Loucy (cell line): ENCODE results near the gene RFPL4A.

Experiments
- H2AFZ ChIP-seq: fragments of 200-600 bp; sonication (generic); 2 replicates; pipeline ENCODE4 v1.6.0; 2016; ENCODE audit warnings: antibody characterized with exemption, mild to moderate bottlenecking, low read length, moderate library complexity
- H3F3A ChIP-seq: fragments of 200-600 bp; 2 replicates; pipeline ENCODE4 v1.6.0; 2016; ENCODE audit warnings: antibody characterized with exemption, low read depth, mild to moderate bottlenecking
- H3K27me3 ChIP-seq: fragments of 200-600 bp; sonication (generic); 2 replicates; pipeline ENCODE4 v1.6.1; 2014; ENCODE audit warnings: low read length, mild to moderate bottlenecking; ENCODE audit not compliant: insufficient read depth, poor library complexity, severe bottlenecking
- H3K36me3 ChIP-seq: fragments of 200-600 bp; sonication (generic); 2 replicates; pipeline ENCODE4 v1.6.1; 2016; ENCODE audit warnings: low read length; ENCODE audit not compliant: insufficient read depth
- H3K4me1 ChIP-seq: fragments of 200-600 bp; sonication (generic); 2 replicates; pipeline ENCODE4 v1.5.1; 2014; ENCODE audit warnings: low read length, mild to moderate bottlenecking; ENCODE audit not compliant: insufficient read depth, poor library complexity, severe bottlenecking
- H3K4me2 ChIP-seq: fragments of 200-600 bp; sonication (generic); 2 replicates; pipeline ENCODE4 v1.6.0; 2014; ENCODE audit warnings: antibody characterized with exemption, low read length, low read depth, mild to moderate bottlenecking; ENCODE audit not compliant: poor library complexity, severe bottlenecking
- H3K4me3 ChIP-seq: fragments of 200-600 bp; sonication (generic); 2 replicates; pipeline ENCODE4 v1.5.1; 2014; ENCODE audit warnings: low read length, mild to moderate bottlenecking, mixed read lengths; ENCODE audit not compliant: poor library complexity, severe bottlenecking
- H3K79me2 ChIP-seq: fragments of 200-600 bp; sonication (generic); 2 replicates; pipeline ENCODE4 v1.6.1; 2014; ENCODE audit warnings: low read length; ENCODE audit not compliant: insufficient read depth
- H3K9ac ChIP-seq: fragments of 200-600 bp; sonication (generic); 2 replicates; pipeline ENCODE4 v1.6.0; 2014; ENCODE audit warnings: mild to moderate bottlenecking, low read depth, low read length, moderate library complexity; ENCODE audit not compliant: poor library complexity, severe bottlenecking
- H3K9me2 ChIP-seq: fragments of 200-600 bp; sonication (generic); replicated peaks from 2 replicates; pipeline ENCODE4 v1.6.1; 2016; ENCODE audit warnings: low read depth, low read length, mixed read lengths
- H3K9me3 ChIP-seq: fragments of 200-600 bp; sonication (generic); 2 replicates; pipeline ENCODE4 v1.6.1; 2014; ENCODE audit warnings: mild to moderate bottlenecking, antibody characterized with exemption, low read length, low read depth; ENCODE audit not compliant: insufficient read depth
- H4K20me1 ChIP-seq: fragments of 200-600 bp; sonication (generic); 2 replicates; pipeline ENCODE4 v1.6.0; 2014; ENCODE audit warnings: antibody characterized with exemption, low read length, mild to moderate bottlenecking; ENCODE audit not compliant: insufficient read depth, poor library complexity, severe bottlenecking
- CTCF ChIP-seq: fragments of 200-600 bp; sonication (generic); conservative IDR thresholded peaks from 2 replicates; pipeline ENCODE4 v1.5.1; 2014; ENCODE audit warnings: mild to moderate bottlenecking, antibody characterized with exemption, low read length
- EZH2phosphoT487 ChIP-seq: fragments of 200-600 bp; IDR thresholded peaks from 2 replicates; pipeline ENCODE4 v1.6.1; 2018; ENCODE audit warnings: antibody characterized with exemption, mild to moderate bottlenecking, moderate library complexity, borderline replicate concordance

Gene RFPL4A

GRCh38 chr19:55809381-55810058 is 50.6 kb downstream of the RFPL4A start:
- Histone ChIP-seq H2AFZ (no peak overlapping the region), H4K20me1 (no peaks in the 10 kb centered on the region), H3K4me2 (no peak overlapping the region), H3K27me3 (no peaks in the 10 kb centered on the region), H3K36me3 (no peaks in the 10 kb centered on the region), H3K9ac (no peak overlapping the region), H3K4me3 (no peak overlapping the region), H3K79me2 (no peaks in the 10 kb centered on the region), H3K9me2 (no peaks in the 10 kb centered on the region), H3F3A (no peaks in the 10 kb centered on the region), H3K4me1 (no peaks in the 10 kb centered on the region), H3K9me3 (peaks cover 3% of the 10 kb centered on the region; the same call in 1 of the 2 replicates)
- TF ChIP-seq CTCF (peak; percentile 28; the same call in 1 of the 2 replicates), EZH2phosphoT487 (no peak)

DNA sequence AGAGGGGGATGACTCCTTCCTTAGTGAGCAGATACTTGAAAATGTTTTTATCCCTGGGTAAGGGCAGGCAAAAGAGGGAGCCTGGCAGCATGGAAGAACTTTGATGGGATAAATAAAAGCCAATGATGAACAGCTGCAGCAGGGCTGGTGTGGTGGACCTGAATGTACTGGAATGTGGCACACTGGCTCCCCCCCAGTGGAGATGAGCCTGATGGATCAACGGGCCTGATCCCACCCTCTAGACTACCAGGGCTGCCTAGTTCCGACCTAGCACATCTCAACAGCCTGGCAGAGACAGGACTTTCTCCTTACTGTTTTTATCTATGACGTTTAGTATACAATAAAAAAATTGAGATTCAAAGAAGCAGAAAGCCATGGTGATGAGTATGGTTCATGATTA is 52.4 kb downstream of the RFPL4A start:
- TF ChIP-seq CTCF (no peak), EZH2phosphoT487 (no peak)
- no peak overlapping the region for H3K9ac ChIP-seq
- H3K4me1 ChIP-seq: no peaks in the 10 kb centered on the region
- no peak overlapping the region for H3K4me3 ChIP-seq
- no peak overlapping the region for H3K4me2 ChIP-seq
- H3K27me3 ChIP-seq: no peaks in the 10 kb centered on the region
- no peaks in the 10 kb centered on the region; the same call in 1 of the 2 replicates for H3K9me3 ChIP-seq
- H3K9me2 ChIP-seq: no peaks in the 10 kb centered on the region
- no peak overlapping the region for H2AFZ ChIP-seq
- H3K79me2 ChIP-seq: no peaks in the 10 kb centered on the region
- H3F3A ChIP-seq: no peaks in the 10 kb centered on the region
- no peaks in the 10 kb centered on the region for H3K36me3 ChIP-seq
- H4K20me1 ChIP-seq: no peaks in the 10 kb centered on the region

DNA sequence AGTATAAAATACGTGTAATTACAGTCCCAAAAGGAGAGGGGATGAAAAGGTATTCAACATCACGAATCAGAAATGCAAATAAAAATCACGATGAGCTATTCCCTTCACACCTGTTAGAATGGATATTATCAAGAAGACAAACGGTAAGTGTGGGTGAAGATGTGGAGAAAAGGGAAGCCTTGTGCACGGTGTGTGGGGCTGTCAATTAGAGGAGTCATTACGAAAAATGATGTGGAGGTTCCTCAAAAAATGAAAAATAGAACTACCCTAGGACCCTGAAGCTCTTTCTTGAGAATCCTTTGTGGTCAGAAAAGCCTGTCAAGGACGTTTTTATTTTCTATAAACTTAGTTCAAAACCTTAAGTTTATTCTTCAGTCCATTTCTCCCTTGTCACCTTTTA is 53.6 kb downstream of the RFPL4A start:
- no peaks in the 10 kb centered on the region for H3K9me2 ChIP-seq
- no peak for TF ChIP-seq CTCF
- no peak for TF ChIP-seq EZH2phosphoT487
- H3K4me3 ChIP-seq: no peak overlapping the region
- H3K79me2 ChIP-seq: no peaks in the 10 kb centered on the region
- H2AFZ ChIP-seq: no peak overlapping the region
- H3K4me2 ChIP-seq: no peak overlapping the region
- H3K9ac ChIP-seq: no peak overlapping the region
- H3F3A ChIP-seq: no peaks in the 10 kb centered on the region
- no peaks in the 10 kb centered on the region for H3K36me3 ChIP-seq
- no peaks in the 10 kb centered on the region for H4K20me1 ChIP-seq
- no peaks in the 10 kb centered on the region for H3K27me3 ChIP-seq
- no peaks in the 10 kb centered on the region for H3K4me1 ChIP-seq
- no peaks in the 10 kb centered on the region for H3K9me3 ChIP-seq
